NCI-H82 treated with DMSO at 0.1 percent for 48 hours (cell line): Measurements from ENCODE around the gene CLEC16A.

Source experiments
- DNase-seq: peaks from one replicate; lab custom pipeline; 2025; ENCODE audit not compliant: unreplicated experiment; lab: John Stamatoyannopoulos, UW

CLEC16A gene, protein sequence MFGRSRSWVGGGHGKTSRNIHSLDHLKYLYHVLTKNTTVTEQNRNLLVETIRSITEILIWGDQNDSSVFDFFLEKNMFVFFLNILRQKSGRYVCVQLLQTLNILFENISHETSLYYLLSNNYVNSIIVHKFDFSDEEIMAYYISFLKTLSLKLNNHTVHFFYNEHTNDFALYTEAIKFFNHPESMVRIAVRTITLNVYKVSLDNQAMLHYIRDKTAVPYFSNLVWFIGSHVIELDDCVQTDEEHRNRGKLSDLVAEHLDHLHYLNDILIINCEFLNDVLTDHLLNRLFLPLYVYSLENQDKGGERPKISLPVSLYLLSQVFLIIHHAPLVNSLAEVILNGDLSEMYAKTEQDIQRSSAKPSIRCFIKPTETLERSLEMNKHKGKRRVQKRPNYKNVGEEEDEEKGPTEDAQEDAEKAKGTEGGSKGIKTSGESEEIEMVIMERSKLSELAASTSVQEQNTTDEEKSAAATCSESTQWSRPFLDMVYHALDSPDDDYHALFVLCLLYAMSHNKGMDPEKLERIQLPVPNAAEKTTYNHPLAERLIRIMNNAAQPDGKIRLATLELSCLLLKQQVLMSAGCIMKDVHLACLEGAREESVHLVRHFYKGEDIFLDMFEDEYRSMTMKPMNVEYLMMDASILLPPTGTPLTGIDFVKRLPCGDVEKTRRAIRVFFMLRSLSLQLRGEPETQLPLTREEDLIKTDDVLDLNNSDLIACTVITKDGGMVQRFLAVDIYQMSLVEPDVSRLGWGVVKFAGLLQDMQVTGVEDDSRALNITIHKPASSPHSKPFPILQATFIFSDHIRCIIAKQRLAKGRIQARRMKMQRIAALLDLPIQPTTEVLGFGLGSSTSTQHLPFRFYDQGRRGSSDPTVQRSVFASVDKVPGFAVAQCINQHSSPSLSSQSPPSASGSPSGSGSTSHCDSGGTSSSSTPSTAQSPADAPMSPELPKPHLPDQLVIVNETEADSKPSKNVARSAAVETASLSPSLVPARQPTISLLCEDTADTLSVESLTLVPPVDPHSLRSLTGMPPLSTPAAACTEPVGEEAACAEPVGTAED

DNA sequence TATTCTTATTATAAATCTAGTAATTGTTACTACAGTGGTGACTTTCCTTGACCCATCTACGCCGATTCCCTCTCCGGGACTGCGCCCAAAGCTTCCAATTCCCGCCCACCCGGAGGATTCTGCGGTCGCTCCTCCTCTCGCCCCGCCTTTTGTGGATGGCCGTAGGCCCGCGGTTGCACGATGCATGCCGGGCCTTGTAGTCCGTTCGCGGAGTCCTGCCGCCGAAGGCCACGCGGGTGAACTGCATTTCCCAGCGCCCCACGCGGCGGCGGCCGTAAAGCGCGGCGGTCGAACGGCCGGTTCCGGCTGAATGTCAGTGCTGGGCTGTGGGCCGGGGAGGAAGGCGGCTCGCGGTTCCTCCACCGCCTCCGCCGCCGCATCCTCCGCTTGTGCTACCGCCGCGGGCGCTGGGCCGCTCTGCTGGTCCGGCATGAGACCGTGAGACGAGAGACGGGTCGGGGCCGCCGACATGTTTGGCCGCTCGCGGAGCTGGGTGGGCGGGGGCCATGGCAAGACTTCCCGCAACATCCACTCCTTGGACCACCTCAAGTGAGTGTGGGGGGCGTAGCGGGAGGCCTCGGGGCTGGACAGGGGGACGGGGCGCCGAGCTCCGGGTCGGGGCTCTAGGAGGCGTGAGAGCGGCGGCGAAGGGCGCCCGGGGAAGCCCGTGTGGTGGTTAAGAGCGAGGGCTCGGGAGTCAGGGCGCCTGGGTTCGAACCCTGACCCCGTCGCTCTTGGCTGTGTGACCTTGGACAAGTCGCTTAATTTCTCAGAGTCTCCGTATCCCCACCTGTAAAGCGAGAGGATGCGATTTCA is at the start of gene CLEC16A:
TSS of gene CLEC16A (plus strand) at position 316 of the 816 bp plus-strand sequence. CDS start at position 470, 154 bp downstream.
- DNase-seq, result peak; percentile 77

GRCh38 chr16:10895053-10895946 is 49.1 kb upstream of the CLEC16A start:
- DNase-seq, result no peak

DNA sequence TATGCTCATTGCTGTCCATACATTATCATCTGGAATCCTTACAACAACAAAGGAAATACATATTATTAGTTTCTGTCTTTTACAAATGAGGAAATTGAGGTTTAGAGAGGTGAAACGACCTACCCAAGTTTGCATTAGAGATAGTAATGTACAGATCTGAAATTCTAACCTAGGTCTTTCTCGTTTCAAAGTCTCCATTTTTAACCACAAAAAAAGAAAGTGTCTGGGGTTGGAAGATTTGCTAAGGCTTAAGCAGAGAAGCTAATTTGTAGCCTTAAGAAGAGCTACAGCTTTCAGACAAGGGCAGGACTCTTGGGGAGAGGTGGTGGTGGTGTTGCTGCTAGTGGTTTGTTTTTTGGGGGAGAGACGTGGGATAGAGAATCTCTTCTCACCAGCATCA is 48.2 kb upstream of the CLEC16A start:
- no peak for DNase-seq

- DNase-seq, result no peak
Measured at GRCh38 chr16:10896723-10897122, 47.6 kb upstream of the CLEC16A start.

DNA sequence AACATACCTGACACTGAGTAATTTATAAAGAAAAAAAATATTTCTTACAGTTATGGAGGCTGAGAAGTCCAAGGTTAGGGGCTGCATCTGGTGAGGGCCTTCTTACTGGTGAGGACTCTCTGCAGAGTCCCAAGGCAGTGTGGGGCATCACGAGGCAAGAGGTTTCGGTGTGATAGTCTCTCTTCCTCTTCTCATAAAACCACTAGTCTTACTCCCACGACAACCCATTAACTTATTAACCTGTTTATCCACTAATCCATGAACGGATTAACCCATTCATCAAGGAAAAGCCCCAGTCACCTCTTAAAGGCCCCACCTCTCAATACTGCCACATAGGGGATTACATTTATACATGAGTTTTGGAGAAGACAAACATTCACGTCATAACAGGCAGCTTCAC is 47.2 kb upstream of the CLEC16A start:
- peak; percentile 82 for DNase-seq

DNA sequence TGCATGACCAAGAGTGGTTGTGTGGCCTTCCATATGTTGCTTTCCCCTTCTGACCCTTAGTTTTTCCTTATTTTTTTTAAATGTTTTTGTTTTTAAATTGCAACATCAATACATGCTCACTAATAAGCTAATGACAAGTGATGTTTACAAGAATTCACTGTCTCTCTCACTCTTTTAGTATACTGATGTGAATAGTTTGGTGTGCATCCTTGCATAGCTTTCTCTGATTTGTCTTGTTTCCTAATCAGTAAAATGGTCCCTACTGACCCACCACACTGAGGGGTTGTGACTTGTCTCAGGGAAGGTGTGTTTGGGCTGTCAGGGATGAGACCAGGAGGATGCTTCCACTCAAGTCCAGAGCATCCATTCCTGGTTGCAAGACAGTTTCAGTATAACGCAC is 41.4 kb upstream of the CLEC16A start:
- no peak for DNase-seq

DNA sequence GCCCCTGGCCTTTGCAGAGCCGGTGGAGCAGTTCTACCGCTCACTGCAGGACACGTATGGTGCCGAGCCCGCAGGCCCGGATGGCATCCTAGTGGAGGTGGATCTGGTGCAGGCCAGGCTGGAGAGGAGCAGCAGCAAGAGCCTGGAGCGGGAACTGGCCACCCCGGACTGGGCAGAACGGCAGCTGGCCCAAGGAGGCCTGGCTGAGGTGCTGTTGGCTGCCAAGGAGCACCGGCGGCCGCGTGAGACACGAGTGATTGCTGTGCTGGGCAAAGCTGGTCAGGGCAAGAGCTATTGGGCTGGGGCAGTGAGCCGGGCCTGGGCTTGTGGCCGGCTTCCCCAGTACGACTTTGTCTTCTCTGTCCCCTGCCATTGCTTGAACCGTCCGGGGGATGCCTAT is 37.9 kb upstream of the CLEC16A start:
- no peak for DNase-seq

GRCh38 chr16:10906914-10907756 is 37.2 kb upstream of the CLEC16A start:
- DNase-seq, result no peak

DNA sequence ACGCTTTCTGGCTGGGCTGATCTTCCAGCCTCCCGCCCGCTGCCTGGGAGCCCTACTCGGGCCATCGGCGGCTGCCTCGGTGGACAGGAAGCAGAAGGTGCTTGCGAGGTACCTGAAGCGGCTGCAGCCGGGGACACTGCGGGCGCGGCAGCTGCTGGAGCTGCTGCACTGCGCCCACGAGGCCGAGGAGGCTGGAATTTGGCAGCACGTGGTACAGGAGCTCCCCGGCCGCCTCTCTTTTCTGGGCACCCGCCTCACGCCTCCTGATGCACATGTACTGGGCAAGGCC is 36.7 kb upstream of the CLEC16A start:
- DNase-seq, result no peak

GRCh38 chr16:10911267-10911666 is 33.1 kb upstream of the CLEC16A start:
- no peak for DNase-seq

DNA sequence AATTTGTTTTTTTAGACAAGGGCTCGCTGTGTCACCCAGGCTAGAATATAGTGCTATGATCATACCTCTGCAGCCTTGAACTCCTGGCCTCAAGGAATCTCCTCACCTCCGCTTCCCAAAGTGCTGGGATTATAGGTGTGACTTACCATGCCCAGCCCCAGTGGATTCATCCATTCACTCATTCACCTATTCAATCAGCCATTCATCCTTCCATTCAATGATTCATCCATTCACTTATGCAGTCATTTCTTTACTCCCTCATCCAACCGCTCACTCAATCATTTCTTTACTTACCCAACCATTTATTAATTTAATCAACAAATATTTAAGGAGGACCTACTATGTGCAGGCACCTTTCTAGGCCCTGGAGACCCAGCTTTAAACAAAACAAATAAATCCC is 27.8 kb upstream of the CLEC16A start:
- no peak for DNase-seq

- peak; percentile 52 for DNase-seq
Measured at GRCh38 chr16:10918294-10919002, 25.9 kb upstream of the CLEC16A start.

DNA sequence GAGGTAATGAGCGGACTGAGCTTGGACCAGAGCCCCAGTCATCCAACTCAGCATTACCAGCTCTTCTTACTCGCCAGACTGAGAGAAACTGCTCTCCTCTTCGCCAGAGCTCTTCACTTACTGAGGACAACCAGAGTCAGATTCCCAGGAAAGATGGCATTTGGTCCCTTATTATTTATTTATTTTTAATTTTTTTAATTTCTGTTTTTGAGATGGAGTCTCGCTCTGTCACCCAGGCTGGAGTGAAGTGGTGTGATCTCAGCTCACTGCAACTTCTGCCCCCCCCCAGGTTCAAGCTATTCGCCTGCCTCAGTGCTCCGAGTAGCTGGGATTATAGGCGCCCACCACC is 25.4 kb upstream of the CLEC16A start:
- no peak for DNase-seq

DNA sequence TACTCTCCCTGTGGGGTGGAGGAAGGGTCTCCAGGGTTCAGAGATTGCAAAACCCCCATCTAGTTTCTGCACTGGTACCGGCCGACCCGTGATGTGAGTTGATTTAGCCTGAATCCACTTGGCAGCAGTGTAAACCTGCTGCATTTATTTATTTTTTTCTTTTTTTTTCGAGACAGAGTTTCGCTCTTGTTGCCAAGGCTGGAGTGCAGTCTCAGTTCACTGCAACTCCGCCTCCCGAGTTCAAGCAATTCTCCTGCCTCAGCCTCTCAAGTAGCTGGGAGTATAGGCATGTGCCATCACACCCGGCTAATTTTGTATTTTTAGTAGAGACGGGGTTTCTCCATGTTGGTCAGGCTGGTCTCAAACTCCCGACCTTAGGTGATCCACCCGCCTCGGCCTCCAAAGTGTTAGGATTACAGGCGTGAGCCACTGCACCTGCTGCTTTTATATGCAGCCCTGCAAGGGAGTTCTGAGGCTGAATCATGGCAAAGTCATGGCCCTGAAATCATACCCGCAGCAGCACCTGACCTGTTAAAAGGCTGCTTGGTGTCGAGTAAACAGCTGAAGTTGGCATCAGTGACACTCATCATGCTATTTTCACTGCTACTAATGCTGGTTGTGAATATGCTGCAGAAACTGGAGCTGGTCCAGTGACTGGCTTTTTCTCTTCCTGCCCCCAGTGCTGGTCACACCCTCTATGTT is 23.5 kb upstream of the CLEC16A start:
- DNase-seq, result no peak

DNA sequence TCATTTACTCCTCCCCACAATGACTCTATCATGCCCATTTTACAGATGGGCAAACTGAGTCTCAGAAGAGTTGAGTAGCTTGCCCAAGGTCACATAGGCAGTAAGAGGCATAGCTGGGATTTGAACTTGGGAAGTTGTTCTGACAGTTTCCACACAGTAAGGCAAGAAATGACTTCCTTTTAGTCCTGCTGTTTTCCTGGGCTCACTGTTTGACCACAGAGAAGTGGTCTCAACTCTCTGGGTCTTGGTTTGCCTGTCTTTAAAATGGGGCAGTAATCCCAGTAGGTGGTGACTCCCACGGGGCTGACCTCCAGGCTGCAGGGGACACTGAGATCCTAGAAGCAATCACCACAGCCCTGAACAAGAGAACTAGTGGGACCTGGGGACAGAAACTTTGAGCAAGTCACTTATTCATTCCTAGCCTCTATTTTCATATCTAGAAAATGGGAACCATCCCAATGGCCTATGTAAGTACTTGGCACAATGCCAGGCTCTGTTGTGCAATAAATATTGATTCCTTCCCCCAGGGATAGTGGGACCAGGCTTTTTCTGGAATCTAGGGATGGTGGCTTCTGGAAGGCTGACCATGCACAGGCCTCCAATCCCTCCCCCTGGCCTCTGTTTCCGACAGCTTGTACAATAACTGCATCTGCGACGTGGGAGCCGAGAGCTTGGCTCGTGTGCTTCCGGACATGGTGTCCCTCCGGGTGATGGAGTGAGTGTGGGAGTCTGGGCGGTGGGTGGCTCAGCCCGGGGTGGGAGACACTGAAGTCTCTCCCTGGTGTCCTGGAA is 22.6 kb upstream of the CLEC16A start:
- DNase-seq, result no peak

GRCh38 chr16:10922328-10923145 is 21.8 kb upstream of the CLEC16A start:
- no peak for DNase-seq
